ENCODE data around the gene SELENOS. TPM values are rescaled to one million over a fixed set of nuclear protein-coding genes. Genes with fewer than 3 reads are reported as not detected.

SELENOS gene
- total RNA-seq, 4 donors from 2014 or later, result 39.8 to 88.3 (median 50.2) TPM

DNA sequence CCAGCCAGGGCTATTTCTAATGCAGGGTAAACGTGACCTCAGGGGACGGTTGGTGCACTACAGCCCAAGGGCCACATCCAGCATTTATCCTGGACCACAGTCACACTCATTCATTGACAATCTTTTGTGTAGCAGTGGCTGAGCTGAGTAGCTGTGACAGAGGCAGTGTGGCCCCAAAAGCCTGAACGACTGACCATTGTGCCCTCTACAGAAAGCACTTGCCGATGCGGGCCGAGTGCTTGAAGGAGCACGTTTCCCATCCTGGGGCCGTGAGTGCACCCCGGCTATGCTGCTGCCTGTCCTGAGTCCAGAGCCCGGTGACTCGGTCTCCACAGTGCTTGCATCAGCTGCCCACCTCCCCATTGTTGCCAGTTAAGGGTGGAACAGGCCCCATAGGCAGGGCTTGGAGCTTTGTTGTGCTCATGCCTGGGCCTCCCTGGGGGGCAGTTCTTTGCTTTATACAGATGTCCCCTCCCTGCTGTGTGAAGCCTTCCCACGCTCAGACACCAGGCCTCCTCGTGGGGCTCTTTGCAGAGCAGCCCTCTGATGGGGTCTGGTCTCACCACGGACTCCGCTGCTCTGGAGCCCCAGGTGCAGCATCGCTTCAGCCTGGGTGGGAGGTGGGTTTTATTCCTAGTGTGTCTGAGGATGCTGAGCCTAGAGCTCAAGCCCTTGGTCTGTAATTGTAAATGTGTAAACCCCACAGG lies 30.8 kb upstream of the SELENOS start:
- no peaks in the 10 kb centered on the region for H3K9me3 ChIP-seq
- no peak overlapping the region for H3K27ac ChIP-seq
- no peaks in the 10 kb centered on the region for H3K4me1 ChIP-seq
- TF ChIP-seq, protein P1, sequence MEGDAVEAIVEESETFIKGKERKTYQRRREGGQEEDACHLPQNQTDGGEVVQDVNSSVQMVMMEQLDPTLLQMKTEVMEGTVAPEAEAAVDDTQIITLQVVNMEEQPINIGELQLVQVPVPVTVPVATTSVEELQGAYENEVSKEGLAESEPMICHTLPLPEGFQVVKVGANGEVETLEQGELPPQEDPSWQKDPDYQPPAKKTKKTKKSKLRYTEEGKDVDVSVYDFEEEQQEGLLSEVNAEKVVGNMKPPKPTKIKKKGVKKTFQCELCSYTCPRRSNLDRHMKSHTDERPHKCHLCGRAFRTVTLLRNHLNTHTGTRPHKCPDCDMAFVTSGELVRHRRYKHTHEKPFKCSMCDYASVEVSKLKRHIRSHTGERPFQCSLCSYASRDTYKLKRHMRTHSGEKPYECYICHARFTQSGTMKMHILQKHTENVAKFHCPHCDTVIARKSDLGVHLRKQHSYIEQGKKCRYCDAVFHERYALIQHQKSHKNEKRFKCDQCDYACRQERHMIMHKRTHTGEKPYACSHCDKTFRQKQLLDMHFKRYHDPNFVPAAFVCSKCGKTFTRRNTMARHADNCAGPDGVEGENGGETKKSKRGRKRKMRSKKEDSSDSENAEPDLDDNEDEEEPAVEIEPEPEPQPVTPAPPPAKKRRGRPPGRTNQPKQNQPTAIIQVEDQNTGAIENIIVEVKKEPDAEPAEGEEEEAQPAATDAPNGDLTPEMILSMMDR (IDR thresholded peaks at IDR 0.05), result no peak
- TF ChIP-seq POLR2A (IDR thresholded peaks at IDR 0.05) (no peak), POLR2AphosphoS5 (IDR thresholded peaks at IDR 0.05) (no peak), EP300 (IDR thresholded peaks at IDR 0.05) (no peak)
- WGBS, result 93% methylated on average over 10 of the region's 16 CpGs
- peak in 1 of 2 donors; percentile 71 for DNase-seq (ENCODE audit: low spot score in 2 of 2)
- H3K36me3 ChIP-seq, result no peaks in the 10 kb centered on the region
- H3K27me3 ChIP-seq, result peaks cover 9% of the 10 kb centered on the region
- no peak overlapping the region for H3K4me3 ChIP-seq

DNA sequence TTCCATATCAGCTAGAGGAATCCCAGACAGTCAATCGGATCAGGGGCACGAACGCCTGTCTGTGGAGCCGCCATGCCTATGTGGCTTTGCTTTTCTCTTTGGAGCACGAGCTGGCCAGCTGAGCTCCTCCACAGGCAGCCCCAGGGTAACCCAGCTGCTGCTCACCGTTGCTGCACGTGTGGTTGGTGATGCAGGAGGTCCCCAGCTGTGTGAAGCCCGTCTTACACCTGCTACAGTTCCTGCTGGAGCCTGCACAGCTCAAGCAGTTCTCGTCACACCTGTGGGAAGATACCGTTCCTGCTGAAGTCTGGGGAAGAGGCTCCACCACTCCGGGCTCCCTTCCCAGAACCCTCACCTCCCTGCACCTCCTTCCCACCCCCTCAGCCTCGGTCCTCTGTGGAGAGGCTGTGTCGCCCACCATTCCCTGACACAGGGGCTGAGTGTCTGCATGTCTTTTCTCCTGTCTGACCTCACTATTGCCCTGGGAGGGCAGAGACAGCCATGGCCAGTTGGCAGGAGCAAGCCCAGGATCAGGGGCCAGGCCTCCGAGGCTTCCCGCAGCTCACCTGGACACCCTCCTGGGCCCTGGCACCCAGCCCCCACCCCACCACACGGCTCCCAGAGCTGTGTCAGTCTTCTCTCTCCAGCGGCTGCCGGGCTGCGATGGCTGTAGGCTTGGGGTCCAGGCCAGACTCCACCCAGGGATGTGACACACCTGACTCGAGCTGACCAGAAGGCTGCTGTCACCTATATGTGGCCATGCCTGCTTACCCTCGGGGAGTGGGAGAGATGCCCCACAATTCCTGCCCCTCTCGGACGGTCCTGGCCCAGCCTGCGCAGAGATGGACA lies 30.0 kb upstream of the SELENOS start:
- peaks cover 9% of the 10 kb centered on the region for H3K27me3 ChIP-seq
- TF ChIP-seq EP300 (IDR thresholded peaks at IDR 0.05), result no peak
- no peak for TF ChIP-seq POLR2AphosphoS5 (IDR thresholded peaks at IDR 0.05)
- no peak for TF ChIP-seq POLR2A (IDR thresholded peaks at IDR 0.05)
- TF ChIP-seq, protein P1 (IDR thresholded peaks at IDR 0.05), result no peak
- 53% methylated on average over 13 of the region's 24 CpGs for WGBS
- no peaks in the 10 kb centered on the region for H3K4me1 ChIP-seq
- H3K27ac ChIP-seq, result no peak overlapping the region
- H3K36me3 ChIP-seq, result no peaks in the 10 kb centered on the region
- DNase-seq (ENCODE audit: low spot score in 2 of 2), result no peak
- H3K9me3 ChIP-seq, result no peaks in the 10 kb centered on the region
- H3K4me3 ChIP-seq, result no peak overlapping the region

DNA sequence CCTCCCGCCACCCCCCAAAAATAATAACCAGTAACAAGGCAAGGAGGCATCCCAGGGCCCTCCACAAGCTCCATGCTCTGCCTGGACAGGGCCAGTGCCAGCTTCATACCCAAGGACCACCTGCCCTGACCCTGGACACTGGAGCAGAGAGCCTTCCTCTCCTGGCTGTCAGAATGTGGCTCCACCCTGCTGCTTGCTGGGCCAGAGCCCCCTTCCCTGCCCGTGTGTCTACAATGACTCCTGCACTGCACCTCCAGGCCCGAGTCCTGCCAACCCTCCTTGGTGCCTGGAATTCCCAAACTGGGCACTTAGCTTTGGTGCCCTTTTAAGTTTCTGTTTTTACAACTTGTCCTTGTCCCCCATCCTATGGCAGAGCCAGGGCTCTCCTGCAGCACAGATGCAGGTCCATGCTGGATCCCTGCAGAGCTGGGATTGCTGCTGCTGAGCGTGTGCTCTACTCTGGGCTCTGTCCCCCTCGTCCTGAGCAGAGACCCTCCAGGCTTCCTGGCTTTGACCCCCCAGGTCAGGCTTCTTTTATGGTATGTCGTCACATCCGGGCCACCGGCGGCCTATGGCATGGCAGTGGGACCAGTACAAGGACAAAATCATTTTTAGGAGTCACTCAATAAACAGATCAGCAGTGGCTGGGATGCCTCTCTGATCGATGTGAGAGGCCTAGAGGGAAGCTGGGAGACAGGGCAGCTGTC lies 29.2 kb upstream of the SELENOS start:
- WGBS, result 87% methylated on average over 9 of the region's 10 CpGs
- TF ChIP-seq EP300 (IDR thresholded peaks at IDR 0.05) (no peak), POLR2A (IDR thresholded peaks at IDR 0.05) (no peak), POLR2AphosphoS5 (IDR thresholded peaks at IDR 0.05) (no peak)
- TF ChIP-seq, protein P1 (IDR thresholded peaks at IDR 0.05), result no peak

DNA sequence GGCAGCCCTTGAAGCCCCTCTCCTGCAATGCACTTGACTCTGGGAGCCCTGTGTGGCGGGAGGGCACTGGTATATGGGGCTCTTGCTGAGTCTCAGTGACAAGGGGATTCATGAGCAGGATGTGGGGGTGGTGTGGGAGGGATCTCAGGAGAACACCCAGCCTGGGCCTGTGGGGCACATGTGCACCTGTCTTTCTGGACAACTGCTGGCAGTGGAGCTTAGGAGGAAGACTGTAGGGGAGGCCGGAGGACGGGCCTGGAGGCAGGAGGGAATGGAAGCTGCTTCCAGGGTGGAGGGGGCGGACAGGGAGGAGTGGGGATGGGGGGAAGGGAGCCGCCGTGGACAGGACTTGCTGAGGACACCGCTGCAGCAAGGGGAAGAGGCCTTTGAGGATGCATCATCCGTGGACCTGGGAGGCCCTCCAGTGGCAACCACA lies 28.6 kb upstream of the SELENOS start:
- 93% methylated on average over 8 of the region's 8 CpGs for WGBS
- TF ChIP-seq EP300 (IDR thresholded peaks at IDR 0.05) (no peak), POLR2A (IDR thresholded peaks at IDR 0.05) (no peak), POLR2AphosphoS5 (IDR thresholded peaks at IDR 0.05) (no peak)
- TF ChIP-seq, protein P1 (IDR thresholded peaks at IDR 0.05), result no peak
- Histone ChIP-seq H3K9me3 (no peaks in the 10 kb centered on the region), H3K36me3 (no peaks in the 10 kb centered on the region), H3K27me3 (peaks cover 9% of the 10 kb centered on the region), H3K4me3 (no peak overlapping the region), H3K27ac (no peak overlapping the region), H3K4me1 (no peaks in the 10 kb centered on the region)
- no peak for DNase-seq (ENCODE audit: low spot score in 2 of 2)

More for the DNA sequence above, 29.2 kb upstream of the SELENOS start:
- Histone ChIP-seq H3K4me3 (no peak overlapping the region), H3K27me3 (peaks cover 9% of the 10 kb centered on the region), H3K36me3 (no peaks in the 10 kb centered on the region), H3K4me1 (no peaks in the 10 kb centered on the region), H3K27ac (no peak overlapping the region), H3K9me3 (no peaks in the 10 kb centered on the region)
- no peak for DNase-seq (ENCODE audit: low spot score in 2 of 2)

Data from suprapubic skin (tissue), 4 donors.